NT2/D1 (cell line): ENCODE data around the gene CAMK2D.

ENCODE experiments used
- SUZ12 ChIP-seq: IDR thresholded peaks from 2 replicates; pipeline ENCODE4 v1.6.1; 2011; ENCODE audit not compliant: insufficient read length, insufficient read depth; ENCODE audit errors: extremely low read depth
- YY1 ChIP-seq: IDR thresholded peaks from 2 replicates; pipeline ENCODE4 v1.6.1; 2011; ENCODE audit not compliant: insufficient read length, insufficient read depth
- ZNF274 ChIP-seq: IDR thresholded peaks from 2 replicates; pipeline ENCODE4 v1.6.1; 2011; ENCODE audit warnings: mild to moderate bottlenecking, low read depth, low read length

DNA sequence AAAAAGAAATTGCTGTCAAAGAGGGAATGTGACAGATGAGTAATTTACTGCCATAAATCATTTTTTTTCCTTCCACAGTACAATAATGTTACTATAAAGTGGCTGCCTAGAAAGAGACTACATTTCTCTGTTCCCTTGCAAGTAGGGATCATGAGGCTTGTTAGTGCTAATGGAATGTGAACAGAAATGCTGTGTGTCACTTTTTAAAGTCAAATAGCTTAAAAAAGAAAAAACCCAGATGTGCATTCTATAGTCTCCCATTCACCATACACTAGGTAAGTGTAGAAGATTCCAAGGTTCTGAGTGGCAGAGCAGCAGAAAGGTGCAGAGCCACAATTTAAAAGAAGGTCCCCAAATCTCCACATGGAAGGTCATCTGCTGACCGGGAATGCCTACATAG is 328.4 kb downstream of the CAMK2D start:
- TF ChIP-seq SUZ12 (no peak), YY1 (no peak), ZNF274 (no peak)
